Effector CD4-positive, alpha-beta T cell (primary cell): Measurements from ENCODE around the gene MORN1.

Source experiments
- DNase-seq: peaks from one replicate; pipeline ENCODE4 v3.0.0-alpha.2; 2020

Gene MORN1

DNA sequence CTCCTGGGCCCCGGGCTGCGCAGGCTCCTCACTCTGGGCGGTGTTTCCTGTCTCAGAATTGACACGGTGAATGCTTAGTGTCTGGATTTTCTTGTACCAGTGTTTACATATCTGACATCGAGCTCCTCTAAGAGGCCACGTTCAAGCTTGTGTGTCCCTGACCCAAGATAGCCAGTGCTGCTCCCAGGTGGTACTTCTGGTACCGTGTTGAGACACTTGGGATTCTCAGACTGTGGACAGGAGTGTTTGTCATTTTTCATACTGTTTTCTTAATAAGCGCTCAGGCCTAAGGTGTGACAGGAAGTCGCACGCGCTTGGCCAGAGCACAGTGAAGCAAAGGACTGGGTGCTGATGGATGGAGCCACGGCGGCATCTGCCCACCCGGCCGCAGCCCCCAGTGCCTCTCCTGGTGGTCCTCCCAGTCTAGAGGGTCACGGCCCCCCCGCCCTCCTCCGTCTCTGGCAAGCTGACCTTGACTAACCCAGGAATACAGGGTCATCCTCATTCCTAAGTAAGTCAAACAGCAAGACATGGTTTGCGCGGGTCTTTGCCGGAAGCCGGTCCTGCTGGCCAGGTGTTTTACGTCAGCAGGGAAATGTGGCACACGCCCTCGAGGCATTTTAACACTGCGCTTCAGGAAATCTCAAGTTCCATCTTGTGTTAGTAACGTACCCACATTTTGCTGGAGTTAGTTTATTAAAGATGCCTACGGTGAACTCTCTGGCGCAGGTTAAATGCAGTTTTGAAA, 13.0 kb upstream of the MORN1 start:
- no peak for DNase-seq

DNA sequence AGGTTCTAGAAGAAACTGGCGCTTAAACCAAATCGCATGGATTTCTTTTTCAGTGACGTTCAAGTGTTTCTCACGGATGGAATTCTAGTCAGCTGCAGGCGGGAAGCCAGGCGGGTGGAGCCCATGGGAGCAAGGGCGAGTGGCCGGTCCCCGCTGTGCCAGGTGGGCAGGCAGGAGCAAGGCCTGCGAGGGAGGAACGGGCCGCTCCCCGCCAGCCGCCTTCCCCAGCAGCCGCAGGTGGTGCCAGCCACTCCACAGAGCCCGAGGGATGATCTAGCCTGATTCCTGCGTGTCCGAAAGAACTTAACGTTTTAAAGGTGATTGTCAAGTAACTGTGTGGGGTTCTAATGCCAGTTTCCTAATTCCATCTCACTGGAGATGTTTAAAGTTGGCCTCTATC, 11.9 kb upstream of the MORN1 start:
- DNase-seq = no peak

DNA sequence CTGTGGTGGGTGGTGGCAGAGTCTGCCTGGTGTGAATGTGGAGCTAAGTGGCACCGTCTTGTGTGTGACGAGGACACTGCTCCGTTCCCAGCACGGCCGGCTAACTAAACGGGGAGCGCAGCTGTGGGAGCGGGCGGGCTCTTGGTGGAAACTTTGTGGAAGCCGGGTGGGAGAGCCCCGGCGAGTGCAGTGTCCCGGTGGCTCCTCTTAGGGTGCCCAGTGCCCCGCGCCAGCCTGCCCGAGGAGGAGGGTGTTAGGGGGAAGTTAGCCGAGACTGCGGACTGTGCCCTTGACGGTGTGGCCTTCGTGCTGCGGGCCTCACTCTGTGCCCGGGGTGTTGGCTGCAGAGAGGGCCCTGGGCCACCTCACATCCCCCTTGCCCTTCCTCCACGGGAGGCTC, 11.1 kb upstream of the MORN1 start:
- DNase-seq = no peak

DNA sequence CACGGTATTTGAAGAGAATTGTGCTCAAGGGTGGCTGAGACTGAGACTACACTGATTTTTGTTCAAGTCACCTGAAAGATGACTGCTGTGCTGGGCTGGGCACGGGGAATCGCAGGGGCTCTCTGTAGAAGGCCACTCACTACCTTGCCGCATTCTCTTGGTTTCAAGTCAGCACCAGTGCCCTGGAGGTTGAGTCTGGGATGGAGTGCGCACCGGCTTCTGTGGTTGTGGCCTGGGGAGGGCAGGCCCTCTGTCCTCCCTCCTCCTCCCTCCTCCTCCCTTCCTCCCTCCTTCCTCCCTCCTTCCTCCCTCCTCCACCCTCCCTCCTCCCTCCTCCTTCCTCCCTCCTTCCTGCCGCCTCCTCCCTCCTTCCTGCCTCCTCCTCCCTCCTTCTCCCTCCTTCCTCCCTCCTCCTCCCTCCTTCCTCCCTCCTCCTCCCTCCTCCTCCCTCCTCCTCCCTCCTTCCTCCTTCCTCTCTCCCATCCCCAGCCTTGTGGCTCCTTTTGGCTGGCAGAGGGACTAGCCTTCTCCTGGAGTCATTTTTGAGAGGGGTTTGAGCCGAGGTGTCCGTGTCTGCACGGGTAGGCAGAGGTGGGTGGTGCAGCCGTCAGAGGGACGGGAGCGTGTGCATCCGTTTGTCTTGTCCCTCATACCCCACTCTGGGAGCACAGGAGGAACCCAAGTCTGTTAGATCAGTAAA, 9.7 kb upstream of the MORN1 start:
- no peak for DNase-seq

DNA sequence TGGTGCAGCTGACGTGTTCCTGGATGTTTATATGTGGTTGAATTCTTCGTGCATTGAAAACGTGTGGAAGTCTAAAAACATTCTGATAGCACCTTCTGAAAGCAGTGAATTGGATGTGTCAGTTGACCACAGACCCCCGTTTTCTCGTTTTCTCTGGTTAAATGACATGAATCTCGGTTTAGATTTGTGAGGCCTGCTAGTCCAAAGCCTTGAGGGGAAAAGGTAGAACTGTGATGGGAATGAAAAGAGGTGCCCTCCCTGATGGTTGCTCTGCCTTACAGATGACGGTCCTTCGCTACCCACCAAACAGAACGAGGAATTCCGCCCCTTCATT, 9.2 kb upstream of the MORN1 start:
- DNase-seq = no peak

DNA sequence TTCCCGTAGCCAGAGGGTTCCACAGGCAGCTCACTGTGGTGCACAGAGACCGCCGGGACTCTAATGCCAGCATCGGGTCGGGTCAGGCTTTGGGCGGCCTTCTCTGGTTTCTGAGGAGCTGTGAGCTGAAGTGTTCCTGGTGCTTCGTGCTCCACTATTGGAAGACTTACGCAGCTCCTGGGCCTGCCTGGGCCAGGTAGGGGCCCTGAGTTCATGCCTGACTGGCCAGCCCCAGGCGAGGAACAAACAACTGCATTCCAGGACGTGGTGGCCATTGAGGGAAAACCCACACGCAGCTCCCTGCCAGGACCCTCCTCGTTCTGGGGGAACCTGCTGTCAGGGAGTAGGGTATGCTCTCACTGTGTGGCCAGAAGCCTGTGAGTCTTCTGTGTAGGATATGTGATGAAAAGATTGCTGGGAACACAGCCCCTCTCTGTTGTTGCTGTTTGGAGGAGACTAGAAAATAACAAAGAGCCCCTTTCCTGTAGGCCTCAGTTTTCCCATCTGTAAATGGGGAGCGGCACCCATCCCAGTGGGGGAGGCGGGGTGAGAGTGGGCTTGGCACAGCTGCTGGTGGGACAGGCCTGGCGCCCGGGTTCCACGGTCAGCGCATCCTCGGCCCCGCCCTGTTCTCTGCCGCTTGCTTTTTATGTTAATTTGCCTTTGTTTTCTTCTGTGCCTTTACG, 8.7 kb upstream of the MORN1 start:
- no peak for DNase-seq

DNA sequence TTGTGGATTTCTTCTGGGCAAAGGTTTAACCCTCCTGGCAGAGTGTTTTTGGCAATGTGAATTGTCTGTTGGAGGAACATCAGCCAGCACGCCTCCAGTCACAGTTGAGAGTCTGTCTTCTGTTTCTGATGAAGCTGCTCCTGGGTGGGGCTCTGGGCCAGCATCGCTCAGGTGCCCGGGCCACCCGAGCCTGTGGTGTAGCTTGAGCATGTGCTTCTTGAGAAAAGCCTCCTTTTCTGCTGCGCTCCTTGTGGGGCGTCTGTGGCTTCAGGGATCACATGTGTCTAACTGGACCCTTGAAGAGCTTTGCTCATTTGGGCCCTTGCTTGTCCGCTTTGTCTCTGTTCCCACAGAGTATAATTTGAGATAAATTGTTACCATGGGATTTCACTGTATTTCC, 7.5 kb upstream of the MORN1 start:
- no peak for DNase-seq

DNA sequence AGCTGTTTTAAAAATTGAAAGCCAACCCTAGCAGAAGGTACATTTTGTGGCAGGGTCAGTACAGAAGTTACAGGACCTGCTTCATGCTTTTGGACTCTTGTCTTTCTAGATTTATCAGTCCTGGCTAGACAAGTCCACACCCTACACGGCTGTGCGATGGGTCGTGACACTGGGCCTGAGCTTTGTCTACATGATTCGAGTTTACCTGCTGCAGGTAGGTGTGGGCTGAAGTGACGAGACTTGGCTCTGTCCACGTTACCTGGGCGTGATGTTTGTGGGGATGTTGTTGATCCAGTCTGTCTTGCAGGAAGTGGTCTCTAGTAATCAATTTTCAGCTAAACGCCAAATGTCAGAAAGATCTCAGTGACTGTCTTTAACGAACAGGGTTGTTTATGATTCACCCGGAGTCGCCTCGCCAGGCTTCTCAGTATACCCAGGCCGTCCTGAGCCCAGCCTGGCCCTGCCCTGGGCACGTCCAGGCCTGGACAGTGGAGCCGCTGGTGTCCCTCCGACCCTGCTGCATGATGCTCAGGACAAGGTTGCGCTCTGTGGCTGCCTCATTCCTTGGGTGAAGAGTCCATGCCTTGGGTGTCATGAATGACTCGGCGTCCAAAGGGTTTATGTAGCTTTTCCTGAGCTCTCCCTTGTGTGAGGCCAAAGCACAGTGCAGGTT, 5.8 kb upstream of the MORN1 start:
- no peak for DNase-seq

DNA sequence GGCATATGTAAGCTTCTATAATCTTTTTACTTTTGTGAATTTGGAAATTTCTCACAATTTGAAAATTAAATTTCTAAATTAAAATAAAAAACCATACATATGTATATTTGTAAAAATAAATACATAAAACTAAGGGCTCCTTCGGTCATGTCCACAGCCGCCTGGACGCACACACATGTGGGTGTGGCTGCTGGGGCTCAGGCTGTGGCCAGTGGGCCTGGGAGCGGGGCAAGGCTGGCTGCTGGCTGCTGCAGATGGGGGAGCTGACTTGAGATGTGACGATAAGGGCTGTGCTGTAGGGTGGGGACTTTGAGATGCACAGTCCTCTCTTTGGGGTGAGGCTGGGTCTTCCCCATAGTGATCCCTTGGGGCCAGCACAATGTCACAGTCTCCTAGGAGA, 5.1 kb upstream of the MORN1 start:
- DNase-seq = no peak

DNA sequence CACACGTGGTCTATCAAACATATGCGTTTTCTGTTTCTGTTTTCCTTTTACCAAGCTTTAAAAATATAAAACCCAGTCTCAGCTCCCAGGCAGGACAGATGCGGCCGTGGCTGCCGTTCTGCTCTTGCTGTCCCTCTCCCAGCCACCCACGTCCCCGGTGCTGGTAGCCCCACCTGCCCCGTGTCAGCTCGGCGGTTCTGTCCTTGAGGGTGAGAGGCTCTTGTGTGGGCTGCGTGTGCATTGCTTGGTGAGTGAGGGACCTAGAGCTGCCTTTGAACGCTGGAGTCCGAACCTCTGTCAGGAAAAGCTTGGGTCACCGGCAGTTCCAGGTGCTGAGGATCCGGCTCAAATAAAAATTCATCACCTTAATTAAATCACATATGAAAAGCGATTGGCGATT, 4.7 kb upstream of the MORN1 start:
- no peak for DNase-seq

DNA sequence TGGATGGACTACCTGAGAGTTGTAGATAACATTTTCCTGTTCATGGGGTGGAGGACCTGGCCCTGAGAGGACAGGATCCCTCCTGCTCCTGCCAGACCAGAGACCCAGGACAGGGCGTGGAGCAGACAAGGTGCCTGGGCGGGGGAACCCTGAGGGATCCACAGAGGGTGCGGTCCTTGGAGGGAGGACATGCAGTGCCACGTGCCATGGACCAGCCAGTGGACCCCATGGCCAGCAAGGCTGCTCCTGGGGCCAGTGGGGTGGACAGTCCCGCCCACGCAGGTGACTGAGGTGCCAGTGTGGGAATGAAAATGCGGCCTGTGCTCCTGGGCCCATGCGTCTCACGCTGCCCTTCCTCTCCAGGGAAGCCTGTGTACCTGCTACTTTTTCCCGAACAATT, 3.9 kb upstream of the MORN1 start:
- no peak for DNase-seq

DNA sequence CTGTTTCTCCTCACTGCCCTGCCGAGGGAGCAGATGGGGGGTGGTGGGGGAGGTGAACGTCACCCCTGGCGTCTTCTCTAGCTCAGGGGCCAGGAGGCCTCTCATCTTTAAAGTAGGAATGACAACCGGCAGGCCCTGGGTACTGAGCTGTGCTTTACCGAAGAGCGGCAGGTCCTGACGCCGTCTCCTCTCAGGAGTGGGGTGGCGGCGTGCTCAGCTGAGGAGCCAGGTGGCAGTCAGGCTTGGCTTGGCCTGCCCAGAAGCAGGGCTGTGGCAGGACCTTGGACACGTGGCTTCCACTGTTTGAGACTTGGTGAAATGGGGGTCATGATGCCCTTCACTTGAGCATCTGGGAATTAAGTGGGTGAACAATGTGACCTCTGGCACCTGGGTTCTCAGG, 3.4 kb upstream of the MORN1 start:
- DNase-seq = no peak

DNA sequence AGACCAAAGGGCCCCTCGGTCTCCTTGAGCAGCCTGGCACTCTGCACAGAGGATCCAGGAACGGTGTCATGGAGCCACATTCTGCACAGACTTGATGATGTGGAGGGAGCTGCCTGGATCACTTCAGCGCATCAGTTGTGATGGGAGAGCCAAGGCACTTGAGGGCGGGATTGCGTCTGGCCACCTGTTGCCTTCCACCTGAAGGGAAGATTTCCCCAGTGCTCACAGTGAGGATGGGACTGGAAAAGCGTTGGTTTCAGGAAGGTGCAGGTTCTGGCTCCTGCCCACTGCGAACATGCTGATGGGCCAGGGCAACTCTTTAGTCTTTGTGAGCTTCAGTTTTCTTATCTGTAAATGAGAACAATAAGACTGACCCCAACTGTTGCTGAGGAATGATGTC, 2.9 kb upstream of the MORN1 start:
- no peak for DNase-seq

DNA sequence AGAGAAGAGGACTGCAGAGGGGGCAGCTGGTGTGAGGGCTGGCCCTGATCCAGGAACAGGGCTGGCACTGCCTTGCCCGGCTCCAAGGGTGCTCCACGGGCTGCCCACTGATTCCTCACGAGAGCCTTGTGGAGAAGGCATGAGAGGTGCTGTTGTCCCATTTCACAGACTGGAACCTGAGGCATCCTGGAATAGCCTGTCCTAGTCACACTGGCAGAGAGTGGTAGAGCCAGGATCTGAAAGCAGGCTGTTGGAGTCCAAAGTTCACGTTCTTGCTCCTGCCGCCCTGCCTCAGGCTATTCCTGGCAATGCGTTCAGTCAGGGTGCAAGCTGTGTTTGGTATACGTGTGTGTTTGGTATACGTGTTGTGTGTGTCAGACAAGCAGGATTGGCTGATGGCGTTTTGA, 2.1 kb upstream of the MORN1 start:
- DNase-seq = no peak

DNA sequence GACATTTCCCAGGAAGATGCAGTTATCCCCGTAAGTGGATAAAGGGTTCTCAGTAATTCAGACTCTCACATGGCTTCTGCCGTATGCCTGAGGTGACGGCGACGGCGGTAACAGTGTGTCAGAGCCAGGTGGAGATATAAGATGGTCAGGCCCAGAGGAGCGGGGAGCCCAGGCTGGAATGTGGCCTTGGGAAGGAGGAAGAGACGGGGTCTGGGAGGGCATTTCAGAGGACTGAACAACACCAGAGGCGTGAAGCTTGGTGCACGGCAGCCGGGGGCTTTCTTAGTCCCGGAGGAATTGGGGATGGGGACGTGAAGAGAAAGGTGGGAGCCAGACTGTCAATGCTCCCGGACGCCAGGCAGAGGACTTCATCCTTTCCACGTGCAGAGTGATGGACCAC, 1.3 kb upstream of the MORN1 start:
- DNase-seq = no peak

DNA sequence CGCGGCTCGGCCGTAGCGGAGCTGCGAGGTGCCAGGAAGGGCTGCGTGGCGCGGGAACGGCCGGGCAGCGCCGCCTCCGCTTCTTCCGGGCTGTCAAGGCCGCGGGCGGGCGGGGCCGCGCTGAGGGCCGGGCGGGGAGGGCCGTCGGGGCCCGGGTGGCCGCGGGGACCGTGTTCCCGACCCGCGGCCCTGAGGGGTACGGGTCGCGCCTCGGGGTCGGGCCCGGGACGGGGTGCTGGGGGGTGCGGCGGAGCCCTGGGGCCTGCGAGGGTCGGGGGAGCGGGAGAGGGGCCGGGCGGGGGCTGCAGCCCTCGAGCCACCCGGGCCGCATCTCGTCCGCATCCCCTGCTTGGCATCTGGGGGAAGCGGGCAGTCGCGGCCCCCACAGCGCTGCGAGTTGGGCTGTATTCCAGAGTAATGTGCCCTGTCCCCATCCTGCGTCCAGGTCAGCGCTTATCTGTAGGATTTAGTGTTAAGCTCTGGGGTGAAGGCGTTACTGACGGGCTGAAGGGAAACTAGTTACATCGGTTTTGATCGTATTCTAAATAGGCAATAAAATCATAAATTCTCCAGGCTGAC, 666 bp upstream of the MORN1 start:
- DNase-seq = no peak

DNA sequence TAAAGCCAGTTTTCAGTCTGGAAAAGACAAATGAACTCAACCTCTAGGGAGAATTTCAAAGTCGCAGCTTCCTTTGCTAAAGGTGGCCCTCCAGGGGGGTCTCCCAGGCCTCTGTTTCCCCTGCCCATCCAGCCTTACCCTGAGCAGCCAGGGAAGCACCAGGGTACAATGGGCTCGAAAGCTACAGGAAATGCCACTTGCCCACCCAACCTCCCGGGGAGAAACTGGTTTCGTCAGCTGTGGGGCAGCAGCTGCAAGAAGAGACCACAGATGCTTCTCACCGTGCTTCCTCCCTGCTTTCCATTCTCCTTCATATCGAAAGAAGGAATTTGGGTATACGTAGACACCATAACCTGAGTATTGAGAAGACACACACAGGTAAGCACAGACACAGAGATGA, 1.7 kb downstream of the MORN1 start:
- DNase-seq = no peak

DNA sequence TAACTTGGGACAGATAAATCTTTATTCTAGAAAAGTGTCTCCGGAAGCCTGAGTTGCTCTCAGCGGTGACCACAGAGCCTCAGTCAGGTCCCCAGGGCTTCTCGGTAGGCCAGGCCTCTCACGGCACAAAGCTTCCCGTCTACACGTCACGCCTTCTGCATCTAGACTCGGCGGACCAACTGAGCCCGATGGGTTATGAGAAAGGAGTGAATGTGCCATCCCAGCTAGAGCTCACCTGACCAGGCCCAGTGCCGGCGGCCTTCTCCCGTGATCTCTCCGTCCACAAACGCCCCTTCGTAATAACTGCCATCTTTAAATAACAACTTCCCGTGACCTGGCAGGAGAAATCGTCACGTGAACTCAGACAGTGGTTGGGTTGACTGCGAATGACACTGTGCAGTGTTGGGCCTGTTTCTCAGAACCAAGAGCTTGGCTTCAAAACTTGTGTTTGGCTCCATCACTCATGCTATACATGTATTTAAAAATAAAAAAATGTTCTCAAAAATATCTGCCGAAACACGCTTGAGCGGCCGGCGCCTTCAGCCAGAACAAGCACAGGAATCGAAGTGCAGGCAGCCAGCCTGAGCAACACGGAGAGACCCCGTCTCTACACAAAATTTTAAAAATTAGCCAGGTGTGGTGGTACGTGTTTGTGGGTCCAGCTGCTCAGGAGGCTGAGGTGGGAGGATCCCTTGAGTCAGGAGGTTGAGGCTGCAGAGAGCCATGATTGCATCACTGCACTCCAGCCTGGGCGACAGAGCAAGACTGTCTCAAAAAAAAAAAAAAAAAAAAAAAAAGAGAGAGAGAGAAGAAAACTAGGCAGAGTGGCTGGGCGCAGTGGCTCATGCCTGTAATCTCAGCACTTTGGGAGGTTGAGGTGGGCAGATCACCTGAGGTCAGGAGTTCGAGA, 3.1 kb downstream of the MORN1 start:
- DNase-seq = no peak

DNA sequence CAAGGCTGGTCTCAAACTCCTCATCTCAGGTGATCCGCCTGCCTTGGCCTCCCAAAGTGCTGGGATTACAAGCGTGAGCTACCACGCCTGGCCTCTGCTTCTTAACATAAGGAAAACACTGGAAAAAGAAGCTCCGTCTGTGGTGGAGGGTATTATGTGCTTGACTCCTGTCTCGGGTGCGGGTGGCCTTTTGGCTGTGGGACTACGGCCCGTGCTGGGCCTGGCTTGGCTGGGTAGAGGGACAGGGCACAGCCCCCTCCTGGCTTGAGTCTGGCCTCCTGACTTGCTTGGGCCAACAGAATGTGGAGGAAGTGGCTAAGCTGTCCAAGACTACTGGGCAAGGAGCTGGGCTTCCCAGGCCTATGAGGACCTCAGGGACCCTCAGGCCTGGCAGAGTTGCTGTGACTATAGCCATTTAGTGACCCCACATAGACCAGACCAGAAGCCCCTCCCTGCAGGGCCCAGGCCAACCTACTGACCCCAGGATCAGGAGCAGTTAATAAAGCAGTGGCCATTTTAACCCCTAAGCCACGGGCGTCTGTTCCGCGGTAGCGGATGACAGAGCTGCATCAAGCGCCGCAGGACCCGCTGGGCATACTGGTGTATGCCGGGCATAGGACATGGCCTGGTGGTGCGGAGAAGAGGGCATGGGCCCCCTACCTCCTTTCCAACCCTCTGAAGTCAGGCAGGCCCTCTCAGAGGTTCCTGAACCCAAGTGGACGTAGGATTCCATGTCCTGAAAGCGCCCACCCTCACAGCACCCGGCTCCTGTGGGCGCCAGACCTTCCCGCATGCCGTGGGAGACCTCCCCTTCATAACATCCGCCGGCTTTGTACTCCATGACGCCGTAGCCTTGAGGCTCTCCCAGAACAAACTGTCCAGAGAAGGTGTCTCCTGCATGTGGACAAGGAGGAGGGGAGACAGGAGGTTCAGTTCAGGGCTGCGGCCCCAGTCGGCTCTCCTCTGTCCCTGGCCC, 4.4 kb downstream of the MORN1 start:
- no peak for DNase-seq

DNA sequence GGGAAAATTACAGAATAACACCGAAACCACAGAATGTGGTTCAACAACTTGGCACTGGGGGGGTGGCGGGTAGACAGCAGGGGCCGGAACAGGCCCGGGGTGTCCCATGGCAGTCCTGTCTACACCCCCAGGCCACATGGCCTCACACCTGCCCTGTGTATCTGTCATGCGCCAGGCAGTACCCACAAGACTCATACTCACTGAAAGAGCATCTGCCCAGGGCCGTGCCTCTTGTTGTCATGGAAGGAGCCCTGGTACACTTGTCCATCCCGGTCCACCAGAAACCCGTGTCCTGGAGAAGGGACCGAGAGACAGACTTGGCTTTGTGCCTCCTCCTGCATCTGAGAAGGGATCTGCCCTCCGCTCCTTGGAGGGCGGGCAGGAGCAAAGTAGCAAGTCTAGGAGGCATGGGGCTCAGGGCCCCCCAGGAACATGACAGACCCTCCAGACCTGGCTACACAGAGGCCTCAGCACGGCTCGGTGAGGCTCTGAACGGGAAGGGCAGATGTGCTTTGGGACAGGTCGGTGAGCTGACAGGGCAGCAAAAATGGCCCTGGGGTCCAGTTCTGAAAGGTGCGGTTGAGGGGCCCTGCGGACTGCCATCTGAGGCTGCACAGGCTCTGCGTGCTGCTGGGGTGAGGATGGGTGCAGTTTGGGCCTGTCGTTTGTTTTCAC, 5.6 kb downstream of the MORN1 start:
- no peak for DNase-seq
